Endothelial cell of umbilical vein (primary cell): ENCODE measurements around the gene MBLAC1. TPM values are rescaled to one million over a fixed set of nuclear protein-coding genes. Genes with fewer than 3 reads are reported as not detected.

ENCODE experiments used
- BruUV-seq: library from RNA; stranded (reverse); fragments of 400-500 nt; replicated peaks from 2 replicates; lab custom pipeline; 2021; lab: Mats Ljungman, UMichigan
- CTCF ChIA-PET: fragments of 300-600, 350-600 bp; sonication (Branson Sonifier 250); formaldehyde crosslinking; loops from one replicate; lab custom pipeline; 2021; ENCODE audit warnings: antibody characterized with exemption, inconsistent platforms; lab: Charles Lee
- POLR2A ChIA-PET: fragments of 300-600, 350-600 bp; sonication (Branson Sonifier 250); formaldehyde crosslinking; loops from one replicate; lab custom pipeline; 2021; ENCODE audit warnings: antibody characterized with exemption, inconsistent platforms; lab: Charles Lee
- DNase-seq: peaks from one replicate; pipeline ENCODE4 v3.0.0-alpha.2; 2011; ENCODE audit warnings: low read depth, low spot score
- FAIRE-seq: peaks from 2 replicates; lab custom pipeline; 2011; peaks lifted over from hg19 to GRCh38; lab: Jason Lieb, UNC
- H2AFZ ChIP-seq: 2 replicates; pipeline ENCODE4 v1.6.0; 2012; ENCODE audit warnings: low read depth, low read length, control low read depth, inconsistent platforms
- H3K27ac ChIP-seq: 2 replicates; pipeline ENCODE4 v1.5.1; 2011; ENCODE audit warnings: low read depth, mild to moderate bottlenecking, control low read depth, low read length, moderate library complexity; ENCODE audit not compliant: insufficient read depth
- H3K27me3 ChIP-seq, 2 experiments: 2 replicates each; pipeline versions ENCODE4 v1.6.0 to v1.6.1; 2011; ENCODE audit warnings: low read length in 2 of 2, mixed read lengths in 1 of 2; ENCODE audit not compliant: control insufficient read depth in 2 of 2, insufficient read depth in 2 of 2
- H3K36me3 ChIP-seq, 2 experiments: 2 replicates in 1 of 2; 3 replicates in 1 of 2; pipeline ENCODE4 v1.5.1; 2011; ENCODE audit warnings: low read length in 2 of 2, mild to moderate bottlenecking in 1 of 2, moderate library complexity in 1 of 2; ENCODE audit not compliant: control insufficient read depth in 2 of 2, insufficient read depth in 2 of 2; ENCODE audit errors: extremely low read depth in 1 of 2
- H3K4me1 ChIP-seq: 3 replicates; pipeline ENCODE4 v1.5.1; 2011; ENCODE audit warnings: mild to moderate bottlenecking, low read length; ENCODE audit not compliant: control insufficient read depth, insufficient read depth; ENCODE audit errors: extremely low read depth
- H3K4me2 ChIP-seq: 2 replicates; pipeline ENCODE4 v1.6.1; 2011; ENCODE audit warnings: low read length, control low read depth, mixed read lengths; ENCODE audit not compliant: insufficient read depth
- H3K4me3 ChIP-seq, 3 experiments: fragments of 200-600 bp in 1 of 3; sonication (generic), shearing (Covaris generic) in 1 of 3; replicated peaks in 1 of 3; 2 replicates each; pipeline ENCODE4 v1.5.1; 2011 to 2016; ENCODE audit warnings: control low read depth in 3 of 3, low read length in 3 of 3, mild to moderate bottlenecking in 2 of 3, inconsistent platforms in 1 of 3, low read depth in 1 of 3, moderate library complexity in 1 of 3; ENCODE audit not compliant: insufficient read depth in 1 of 3
- H3K79me2 ChIP-seq: 2 replicates; pipeline ENCODE4 v1.6.0; 2012; ENCODE audit warnings: low read length, inconsistent platforms; ENCODE audit not compliant: control insufficient read depth, insufficient read depth
- H3K9ac ChIP-seq: replicated peaks from 2 replicates; pipeline ENCODE3; 2011; ENCODE audit warnings: low read length, control low read depth; ENCODE audit not compliant: insufficient read depth; ENCODE audit errors: extremely low read depth
- H3K9me1 ChIP-seq: replicated peaks from 3 replicates; pipeline ENCODE4 v1.6.0; 2011; ENCODE audit warnings: mild to moderate bottlenecking, low read length; ENCODE audit not compliant: control insufficient read depth, insufficient read depth; ENCODE audit errors: extremely low read depth
- H3K9me3 ChIP-seq: replicated peaks from 2 replicates; pipeline ENCODE4 v1.5.1; 2012; ENCODE audit warnings: low read length, inconsistent platforms; ENCODE audit not compliant: control insufficient read depth, insufficient read depth
- H4K20me1 ChIP-seq: replicated peaks from 2 replicates; pipeline ENCODE3; 2011; ENCODE audit warnings: mild to moderate bottlenecking, low read length; ENCODE audit not compliant: control insufficient read depth, insufficient read depth; ENCODE audit errors: extremely low read depth
- CTCF ChIP-seq, 2 donors: IDR thresholded peaks; 1 replicate in 1 of 2; 2 replicates in 1 of 2; pipeline ENCODE4 v1.5.1; 2011; ENCODE audit warnings: low read length in 2 of 2, mild to moderate bottlenecking in 2 of 2, moderate library complexity in 2 of 2, control low read depth in 1 of 2, inconsistent platforms in 1 of 2, low read depth in 1 of 2; ENCODE audit not compliant: insufficient read depth in 1 of 2; ENCODE audit errors: extremely low read depth in 1 of 2
- EZH2 ChIP-seq: IDR thresholded peaks from 2 replicates; pipeline ENCODE4 v1.6.1; 2012; ENCODE audit warnings: borderline replicate concordance, low read depth, mild to moderate bottlenecking, moderate library complexity, low read length, inconsistent platforms; ENCODE audit not compliant: severe bottlenecking
- FOS ChIP-seq: IDR thresholded peaks from 2 replicates; pipeline ENCODE4 v1.6.1; 2011; ENCODE audit warnings: mild to moderate bottlenecking, low read length, moderate library complexity, borderline replicate concordance; ENCODE audit not compliant: insufficient read depth
- JUN ChIP-seq: IDR thresholded peaks from 2 replicates; pipeline ENCODE4 v1.6.1; 2011; ENCODE audit warnings: borderline replicate concordance, low read depth; ENCODE audit not compliant: insufficient read length, insufficient read depth
- MAX ChIP-seq: IDR thresholded peaks from 2 replicates; pipeline ENCODE4 v1.6.1; 2011; ENCODE audit not compliant: insufficient read depth, insufficient read length
- POLR2AphosphoS5 ChIP-seq: IDR thresholded peaks from 2 replicates; pipeline ENCODE4 v1.6.1; 2012; ENCODE audit warnings: low read depth, mild to moderate bottlenecking, control low read depth, low read length, moderate library complexity; ENCODE audit not compliant: insufficient read depth
- dilution Hi-C: fragments of 300-500 bp; cut with MboI; formaldehyde crosslinking; loops from one replicate; pipeline ENCODE4 v1.15.0; 2019; ENCODE audit warnings: low sequenced_read_pairs; ENCODE audit not compliant: extremely low pct_ligation_motif_present
- intact Hi-C: fragments of 100-400 bp; cut with micrococcal nuclease; formaldehyde crosslinking; loops from one replicate; pipeline ENCODE4 v1.10.0; 2022
- polyA plus RNA-seq, 4 experiments: library from polyadenylated mRNA; depleted of rRNA in 3 of 4; stranded (reverse) in 3 of 4; unstranded in 1 of 4; fragments of >200 nt; gene quantifications; 2 replicates each; pipeline versions ENCODE4 v1.2.1 to v1.2.3, GENCODE V29; 2011 to 2012; ENCODE audit warnings: missing spikeins in 1 of 4
- total RNA-seq: library from RNA; stranded (reverse); gene quantifications from 2 replicates; pipeline ENCODE4 v1.2.3, GENCODE V29; 2021

The MBLAC1 gene
- total and polyA plus RNA-seq, 2 donors (not counting 3 experiments of a cell fraction or from before 2014, with no cell fraction given), result 1.8 to 2.1 TPM

DNA sequence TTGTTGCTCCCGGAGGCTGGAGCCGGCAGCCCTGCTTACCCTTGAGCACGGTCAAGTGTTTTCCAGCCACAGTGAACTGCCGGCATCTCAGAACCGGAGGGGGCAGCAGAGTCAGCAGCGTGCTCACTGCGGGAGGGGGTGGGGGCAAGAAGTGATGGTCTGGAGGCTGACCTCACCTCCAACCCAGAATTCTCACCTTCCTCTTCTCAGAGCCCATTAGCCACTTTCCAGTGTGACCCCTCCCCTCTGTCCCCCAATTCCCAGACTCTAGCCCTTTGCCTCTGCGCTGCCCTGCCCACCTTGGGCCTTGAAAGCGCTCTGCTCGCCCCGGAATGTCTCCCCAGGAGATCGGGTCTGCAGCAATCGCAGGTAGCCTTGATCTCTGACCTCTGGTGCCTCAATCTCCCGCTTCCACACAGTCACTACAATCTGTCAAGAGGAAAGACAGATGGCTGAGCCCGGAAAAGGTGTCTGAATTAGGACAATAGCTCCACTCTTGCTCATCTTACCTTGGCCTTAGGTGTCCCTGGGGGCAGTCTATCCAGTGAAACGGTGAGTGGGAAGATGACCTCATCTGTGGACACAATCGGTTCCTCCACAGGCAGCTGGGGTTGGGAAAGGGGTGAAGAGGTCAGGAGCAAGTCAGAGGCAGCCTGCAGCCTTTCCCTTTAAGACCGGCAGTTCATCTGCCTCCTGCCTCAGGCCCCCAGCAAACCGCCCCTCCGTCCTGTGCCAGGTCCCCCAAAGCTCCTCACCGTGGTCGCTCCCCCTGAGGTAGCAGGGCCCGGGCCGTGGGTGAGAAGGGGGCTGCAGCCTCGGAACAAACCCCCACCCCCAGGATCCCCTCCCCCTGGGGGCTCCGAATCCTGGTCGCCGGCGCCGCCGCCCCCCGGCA lies 30.8 kb downstream of the MBLAC1 start:
- Histone ChIP-seq H3K36me3 (peaks cover 0 to 17% of the 10 kb centered on the region in 2 experiments), H3K27ac (peak overlapping the region; percentile 6), H3K27me3 (no peaks in the 10 kb centered on the region), H3K79me2 (no peaks in the 10 kb centered on the region), H3K9ac (peak overlapping the region; percentile 56), H3K9me1 (no peaks in the 10 kb centered on the region), H3K4me3 (peak overlapping the region; percentile 56 to 86 (median 66)), H4K20me1 (no peaks in the 10 kb centered on the region), H3K4me2 (peak overlapping the region; percentile 90), H3K9me3 (no peaks in the 10 kb centered on the region), H3K4me1 (peaks cover 14% of the 10 kb centered on the region), H2AFZ (no peak overlapping the region)
- dilution Hi-C loops, result no loop called here
- ChIA-PET CTCF (interaction anchor here (1.0 to 3.0 kb wide), 6 partner anchors 9 to 250 kb away, joined by 3 to 10 read pairs (median 5); partner anchors contain the start of genes GAL3ST4 and LAMTOR4), POLR2A (interaction anchor here (0.5 kb wide), 1 partner anchor 20 kb away, joined by 3 read pairs; the partner anchor contains the start of gene GPC2)
- DNase-seq, result peak; percentile 36
- intact Hi-C loops, result loop anchor here (1.0 to 2.0 kb wide), 4 partner anchors 9 to 57 kb away; partner anchors contain the start of genes AP4M1, GAL3ST4, GPC2 and LAMTOR4
- TF ChIP-seq EZH2 (no peak), JUN (peak; percentile 5), CTCF (IDR thresholded peaks at IDR 0.05; ENCODE audit: extremely low read depth in 1 of 2, insufficient read depth in 1 of 2, low read depth in 1 of 2, low read length in 2 of 2) (peak in 1 of 2 donors; percentile 33), MAX (no peak), POLR2AphosphoS5 (peak; percentile 7), FOS (no peak)
- BruUV-seq, result no TSS peak
- peak; percentile 67 for FAIRE-seq
